A549 (cell line): ENCODE data around the gene DYRK1A. TPM values are rescaled to one million over a fixed set of nuclear protein-coding genes. Genes with fewer than 3 reads are reported as not detected.

Experiments
- ATAC-seq, 2 experiments: fragments of 200-7000 bp in 1 of 2; fragments of >200 bp in 1 of 2; cut with Nextera tagmentation in 1 of 2; cut with Tn5 transposase in 1 of 2; 3 replicates each; pipeline versions ENCODE4 v1.8.0 to v1.9.1; 2018 to 2020; ENCODE audit warnings: mild to moderate bottlenecking in 1 of 2, moderate library complexity in 1 of 2
- CTCF ChIA-PET: fragments of 300-600 bp; sonication (Branson Sonifier 250); formaldehyde crosslinking; extraction: SDS; loops from one replicate; lab custom pipeline; 2021; ENCODE audit warnings: antibody characterized with exemption, inconsistent platforms; lab: Yijun Ruan, JAX
- POLR2A ChIA-PET: fragments of 350-600 bp; formaldehyde crosslinking; extraction: SDS; loops from one replicate; lab custom pipeline; 2021; ENCODE audit warnings: antibody characterized with exemption, inconsistent platforms; lab: Yijun Ruan, JAX
- DNase-seq, 2 experiments: peaks; one replicate each; pipeline versions ENCODE4 v3.0.0 to v3.0.0-alpha.2; 2011 to 2016; ENCODE audit warnings: low read depth in 1 of 2, low spot score in 1 of 2
- FAIRE-seq: peaks from 2 replicates; lab custom pipeline; 2011; peaks lifted over from hg19 to GRCh38; lab: Jason Lieb, UNC
- H3K27ac ChIP-seq, 2 experiments: fragments of >200 bp; sonication (Bioruptor Twin); formaldehyde crosslinking; 3 replicates each; pipeline ENCODE4 v1.5.1; 2016 to 2017
- H3K4me1 ChIP-seq: fragments of >200 bp; sonication (Bioruptor Twin); formaldehyde crosslinking; 3 replicates; pipeline ENCODE4 v1.6.1; 2016
- H3K4me2 ChIP-seq: fragments of >200 bp; sonication (Bioruptor Twin); formaldehyde crosslinking; 3 replicates; pipeline ENCODE4 v1.6.1; 2016
- H3K4me3 ChIP-seq: fragments of >200 bp; sonication (Bioruptor Twin); formaldehyde crosslinking; 3 replicates; pipeline ENCODE4 v1.5.1; 2016
- H3K9me3 ChIP-seq: fragments of >200 bp; sonication (Bioruptor Twin); formaldehyde crosslinking; 3 replicates; pipeline ENCODE4 v1.6.1; 2016
- BCL3 ChIP-seq: fragments of >200 bp; sonication (Bioruptor Twin); formaldehyde crosslinking; IDR thresholded peaks from 3 replicates; pipeline ENCODE4 v1.6.1; 2016
- CBX2 ChIP-seq: fragments of 200-600 bp; sonication (generic); IDR thresholded peaks from 2 replicates; pipeline ENCODE4 v1.6.1; 2016; ENCODE audit warnings: low read depth, mild to moderate bottlenecking, borderline replicate concordance
- CHD4 ChIP-seq: fragments of 200-600 bp; sonication (generic); IDR thresholded peaks from 2 replicates; pipeline ENCODE4 v1.6.1; 2016; ENCODE audit warnings: antibody characterized with exemption, mild to moderate bottlenecking, borderline replicate concordance
- E2F6 ChIP-seq: IDR thresholded peaks from 2 replicates; pipeline ENCODE4 v1.6.1; 2012; ENCODE audit warnings: low read depth, borderline replicate concordance
- EHMT2 ChIP-seq: fragments of 200-600 bp; sonication (generic); IDR thresholded peaks from 2 replicates; pipeline ENCODE4 v1.6.1; 2016; ENCODE audit warnings: antibody characterized with exemption, low read depth, mild to moderate bottlenecking, moderate library complexity
- FOSB ChIP-seq: fragments of 250-450 bp; sonication (Bioruptor Pico); IDR thresholded peaks from 2 replicates; pipeline ENCODE4 v1.5.0; 2020; ENCODE audit warnings: mild to moderate bottlenecking, moderate library complexity
- FOXS1 ChIP-seq: fragments of 250-450 bp; sonication (Bioruptor Pico); IDR thresholded peaks from 2 replicates; pipeline ENCODE4 v1.5.0; 2020; ENCODE audit warnings: mild to moderate bottlenecking, moderate library complexity
- GATA3 ChIP-seq: IDR thresholded peaks from 2 replicates; pipeline ENCODE4 v1.6.1; 2012; ENCODE audit warnings: borderline replicate concordance
- HES2 ChIP-seq: fragments of >200 bp; sonication (Bioruptor Twin); formaldehyde crosslinking; IDR thresholded peaks from 2 replicates; pipeline ENCODE4 v1.6.1; 2016
- HMGXB4 ChIP-seq: fragments of 250-450 bp; sonication (Bioruptor Pico); IDR thresholded peaks from 2 replicates; pipeline ENCODE4 v1.5.0; 2021; ENCODE audit warnings: mild to moderate bottlenecking, moderate library complexity, borderline replicate concordance
- HOXA7 ChIP-seq: fragments of 250-450 bp; sonication (Bioruptor Pico); IDR thresholded peaks from 2 replicates; pipeline ENCODE4 v1.5.0; 2020; ENCODE audit warnings: mild to moderate bottlenecking, moderate library complexity
- KDM1A ChIP-seq: fragments of 200-600 bp; sonication (generic); IDR thresholded peaks from 2 replicates; pipeline ENCODE4 v1.6.1; 2016; ENCODE audit warnings: low read depth, mild to moderate bottlenecking
- MAX ChIP-seq: IDR thresholded peaks from 2 replicates; pipeline ENCODE4 v1.6.1; 2012
- NFE2L2 ChIP-seq: fragments of 150-350 bp; conservative IDR thresholded peaks from 2 replicates; pipeline ENCODE4 v1.6.1; 2014; ENCODE audit warnings: low read length
- NPAS2 ChIP-seq: fragments of 250-450 bp; sonication (Bioruptor Pico); IDR thresholded peaks from 2 replicates; pipeline ENCODE4 v1.8.0; 2022; ENCODE audit warnings: mild to moderate bottlenecking, moderate library complexity, borderline replicate concordance
- NR3C1 ChIP-seq: fragments of >200 bp; sonication (Bioruptor Twin); formaldehyde crosslinking; IDR thresholded peaks from 3 replicates; pipeline ENCODE4 v1.6.1; 2017
- PHF8 ChIP-seq: fragments of 200-600 bp; sonication (generic); IDR thresholded peaks from 2 replicates; pipeline ENCODE4 v1.6.1; 2016; ENCODE audit warnings: low read depth, mild to moderate bottlenecking, antibody characterized with exemption, moderate library complexity, borderline replicate concordance
- RCOR1 ChIP-seq: fragments of 150-350 bp; IDR thresholded peaks from 2 replicates; pipeline ENCODE4 v1.6.1; 2014; ENCODE audit warnings: antibody characterized with exemption, low read length, low read depth
- REST ChIP-seq: fragments of 200-600 bp; sonication (generic); IDR thresholded peaks from 2 replicates; pipeline ENCODE4 v1.6.1; 2016; ENCODE audit warnings: antibody characterized with exemption, mild to moderate bottlenecking, moderate library complexity
- RFX5 ChIP-seq: fragments of 450-650 bp; IDR thresholded peaks from 2 replicates; pipeline ENCODE4 v1.7.1; 2014; ENCODE audit warnings: antibody characterized with exemption, mild to moderate bottlenecking, moderate library complexity
- RNF2 ChIP-seq: fragments of 200-600 bp; sonication (generic); IDR thresholded peaks from 2 replicates; pipeline ENCODE4 v1.6.1; 2016; ENCODE audit warnings: low read depth, mild to moderate bottlenecking, antibody characterized with exemption, moderate library complexity, borderline replicate concordance
- TFCP2L1 ChIP-seq: fragments of 250-450 bp; sonication (Bioruptor Pico); IDR thresholded peaks from 2 replicates; pipeline ENCODE4 v1.5.0; 2021; ENCODE audit warnings: mild to moderate bottlenecking
- USF2 ChIP-seq: fragments of 450-650 bp; IDR thresholded peaks from 2 replicates; pipeline ENCODE4 v1.6.1; 2014; ENCODE audit warnings: antibody characterized with exemption
- ZC3H11A ChIP-seq: fragments of 450-650 bp; IDR thresholded peaks from 2 replicates; pipeline ENCODE4 v1.6.1; 2014; ENCODE audit warnings: antibody characterized with exemption, mild to moderate bottlenecking
- ZNF302 ChIP-seq: fragments of 250-450 bp; sonication (Bioruptor Pico); IDR thresholded peaks from 2 replicates; pipeline ENCODE4 v1.9.0; 2021; ENCODE audit warnings: inconsistent platforms, mild to moderate bottlenecking, moderate library complexity
- WGBS: methylation state at CpG from one replicate; pipeline ENCODE4 v1.1.6; 2017; ENCODE audit errors: missing lambda C conversion rate; 5-methylcytosine and 5-hydroxymethylcytosine counted together
- polyA plus RNA-seq, 4 experiments: library from polyadenylated mRNA; depleted of rRNA in 3 of 4; stranded (reverse); fragments of >200 nt; fragmentation: RNase III in 1 of 4; extraction: RNeasy Plus Mini Kit Qiagen cat#74134 plus additional on column Dnase treatment in 1 of 4; gene quantifications; 2 replicates in 3 of 4; 3 replicates in 1 of 4; pipeline ENCODE4 v1.2.3, GENCODE V29; 2011 to 2017

Gene DYRK1A
- polyA plus RNA-seq, 2 of the 4 experiments (the other 2 are of a cell fraction) = 12.7 to 29.4 TPM

- TF ChIP-seq NR3C1 (no peak), CBX2 (no peak), FOSB (no peak), HOXA7 (CRISPR knock-in tag) (no peak)
- TF ChIP-seq, all 56 proteins: peak for 0
These were observed 35.8 kb downstream of the DYRK1A start (continued) for GRCh38 chr21:37402251-37402867.

- no peak for DNase-seq
- 75% methylated on average over 4 of the region's 4 CpGs for WGBS
- ChIA-PET CTCF (interaction anchor here (0.7 kb wide), 1 partner anchor 58 kb away, joined by 3 read pairs; no protein-coding TSS in a partner anchor), POLR2A (no interaction called here)
- H3K4me2 ChIP-seq = no peak overlapping the region
- no peak for FAIRE-seq
- peaks cover 16% of the 10 kb centered on the region for H3K9me3 ChIP-seq
- no peak overlapping the region for H3K4me3 ChIP-seq
- TF ChIP-seq TFCP2L1 (CRISPR knock-in tag) (no peak), EHMT2 (no peak), RCOR1 (no peak), PHF8 (no peak), NR3C1 (no peak), RFX5 (no peak), BCL3 (no peak), CHD4 (no peak), ZNF302 (CRISPR knock-in tag) (no peak), KDM1A (no peak), MAX (no peak), CBX2 (no peak), ZC3H11A (no peak), NPAS2 (CRISPR knock-in tag) (no peak), USF2 (no peak), HES2 (no peak), NFE2L2 (no peak), RNF2 (no peak)
- H3K27ac ChIP-seq = no peak overlapping the region
- no peak for ATAC-seq
- H3K4me1 ChIP-seq = peaks cover 18% of the 10 kb centered on the region
These were observed 39.1 kb downstream of the DYRK1A start for GRCh38 chr21:37405629-37406028.

GRCh38 chr21:37407719-37408420 is 41.3 kb downstream of the DYRK1A start:
- ATAC-seq = no peak
- WGBS = 76% methylated on average over 6 of the region's 6 CpGs
- TF ChIP-seq GATA3 (no peak), PHF8 (no peak), HMGXB4 (CRISPR knock-in tag) (no peak), REST (no peak), FOXS1 (CRISPR knock-in tag) (no peak), CBX2 (no peak), E2F6 (no peak)

More at GRCh38 chr21:37407719-37408420, 41.3 kb downstream of the DYRK1A start:
- Histone ChIP-seq H3K27ac (no peak overlapping the region), H3K4me1 (peaks cover 32% of the 10 kb centered on the region), H3K4me2 (peak overlapping the region; percentile 22; the same call in 2 of the 3 replicates), H3K4me3 (no peak overlapping the region), H3K9me3 (peaks cover under 1% of the 10 kb centered on the region; the same call in 2 of the 3 replicates)
- POLR2A ChIA-PET = interaction anchor here (1.2 kb wide), 1 partner anchor 156 kb away, joined by 3 read pairs; no protein-coding TSS in a partner anchor
- FAIRE-seq = no peak
- no peak for DNase-seq
- CTCF ChIA-PET = interaction anchor here (0.7 kb wide), 1 partner anchor 21 kb away, joined by 3 read pairs; no protein-coding TSS in a partner anchor
